HCT116 (cell line): ENCODE results near the gene NFATC1. TPM values are rescaled to one million over a fixed set of nuclear protein-coding genes. Genes with fewer than 3 reads are reported as not detected.
"Not testable (repeated sequence)": the region's sequence is repeated elsewhere in the genome, so short reads cannot be mapped to it uniquely, and the experiment has no call there.

Experiments used
- ATAC-seq: fragments of 200-7000 bp; cut with Tn5 transposase; 2 replicates; pipeline ENCODE4 v1.9.1; 2020; ENCODE audit warnings: mild to moderate bottlenecking, moderate library complexity
- BruUV-seq: library from RNA; stranded (reverse); fragments of 400-500 nt; replicated peaks from 2 replicates; lab custom pipeline; 2021; lab: Mats Ljungman, UMichigan
- CTCF ChIA-PET: fragments of 300-600 bp; sonication (Branson Sonifier 250); formaldehyde crosslinking; loops from one replicate; lab custom pipeline; 2021; ENCODE audit warnings: antibody characterized with exemption; lab: Charles Lee
- POLR2A ChIA-PET: fragments of 300-600, 350-600 bp; sonication (Branson Sonifier 250); formaldehyde crosslinking; loops from one replicate; lab custom pipeline; 2021; ENCODE audit warnings: antibody characterized with exemption; lab: Charles Lee
- RAD21 ChIA-PET, 2 experiments: fragments of 300-600 bp; sonication (Branson Sonifier 250); formaldehyde crosslinking; loops; one replicate each; lab custom pipeline; 2023; ENCODE audit warnings: low total read pairs in 2 of 2; ENCODE audit not compliant: uncharacterized antibody in 2 of 2, unreplicated experiment in 2 of 2, low non-redundant PET in 1 of 2; lab: Charles Lee
- DNase-seq: peaks from one replicate; pipeline ENCODE4 v3.0.0-alpha.2; 2010; ENCODE audit warnings: low read depth, low spot score
- H2AFZ ChIP-seq: fragments of 200-600 bp; shearing (Covaris generic), sonication (generic); 2 replicates; pipeline ENCODE4 v1.6.1; 2017; ENCODE audit warnings: low read depth, mixed run types, mixed read lengths, antibody characterized with exemption, low read length; ENCODE audit not compliant: poor library complexity, severe bottlenecking
- H3K27ac ChIP-seq: 2 replicates; pipeline ENCODE4 v1.5.1; 2012; ENCODE audit warnings: low read depth, low read length
- H3K27me3 ChIP-seq: fragments of 200-600 bp; sonication (generic); 2 replicates; pipeline ENCODE4 v1.6.1; 2016; ENCODE audit warnings: mixed run types, low read length, mixed read lengths; ENCODE audit not compliant: insufficient read depth
- H3K36me3 ChIP-seq, 2 experiments: fragments of 200-500 bp in 1 of 2; fragments of 200-600 bp in 1 of 2; sonication (Bioruptor generic) in 1 of 2; sonication (generic) in 1 of 2; 2 replicates each; pipeline versions ENCODE4 v1.5.1 to v1.6.1; 2014 to 2016; ENCODE audit warnings: low read length in 2 of 2, inconsistent platforms in 1 of 2, mixed read lengths in 1 of 2, mixed run types in 1 of 2; ENCODE audit not compliant: insufficient read depth in 2 of 2, control insufficient read depth in 1 of 2
- H3K4me1 ChIP-seq, 2 experiments: fragments of 200-600 bp in 1 of 2; sonication (generic) in 1 of 2; 2 replicates each; pipeline versions ENCODE4 v1.5.1 to v1.6.1; 2012 to 2017; ENCODE audit warnings: low read length in 2 of 2, inconsistent platforms in 1 of 2, mild to moderate bottlenecking in 1 of 2, mixed read lengths in 1 of 2, mixed run types in 1 of 2, moderate library complexity in 1 of 2; ENCODE audit not compliant: insufficient read depth in 2 of 2, control insufficient read depth in 1 of 2
- H3K4me2 ChIP-seq: fragments of 200-600 bp; sonication (generic); 2 replicates; pipeline ENCODE4 v1.6.1; 2017; ENCODE audit warnings: mixed run types, low read length, mixed read lengths
- H3K4me3 ChIP-seq, 2 experiments: fragments of 200-600 bp in 1 of 2; sonication (generic) in 1 of 2; replicated peaks in 1 of 2; 2 replicates each; pipeline ENCODE4 v1.5.1; 2011 to 2016; ENCODE audit warnings: low read length in 2 of 2, control low read depth in 1 of 2, low read depth in 1 of 2, mild to moderate bottlenecking in 1 of 2, mixed read lengths in 1 of 2, mixed run types in 1 of 2
- H3K79me2 ChIP-seq: fragments of 200-600 bp; sonication (generic); 2 replicates; pipeline ENCODE4 v1.6.1; 2017; ENCODE audit warnings: mild to moderate bottlenecking, mixed run types, low read length, moderate library complexity, mixed read lengths; ENCODE audit not compliant: insufficient read depth
- H3K9ac ChIP-seq: fragments of 200-600 bp; sonication (generic); 2 replicates; pipeline ENCODE4 v1.6.1; 2016; ENCODE audit warnings: low read length, mixed read lengths
- H3K9me2 ChIP-seq: fragments of 200-600 bp; sonication (generic), shearing (Covaris generic); 2 replicates; pipeline ENCODE4 v1.6.1; 2017; ENCODE audit warnings: mixed run types, mild to moderate bottlenecking, moderate library complexity; ENCODE audit not compliant: insufficient read depth
- H3K9me3 ChIP-seq, 2 experiments: fragments of 200-500 bp in 1 of 2; fragments of 200-600 bp in 1 of 2; sonication (Bioruptor generic) in 1 of 2; sonication (generic) in 1 of 2; 2 replicates each; pipeline ENCODE4 v1.6.1; 2014 to 2017; ENCODE audit warnings: low read length in 2 of 2, mixed read lengths in 2 of 2, inconsistent platforms in 1 of 2, low read depth in 1 of 2, mild to moderate bottlenecking in 1 of 2, mixed run types in 1 of 2, moderate library complexity in 1 of 2; ENCODE audit not compliant: control insufficient read depth in 1 of 2, insufficient read depth in 1 of 2
- H4K20me1 ChIP-seq: fragments of 200-600 bp; sonication (generic), shearing (Covaris generic); 2 replicates; pipeline ENCODE4 v1.6.1; 2017; ENCODE audit warnings: mixed run types, mild to moderate bottlenecking, moderate library complexity; ENCODE audit not compliant: insufficient read depth
- CEBPB ChIP-seq: IDR thresholded peaks from 2 replicates; pipeline ENCODE4 v1.6.1; 2012; ENCODE audit warnings: low read depth
- CTCF ChIP-seq, 3 experiments: fragments of 200-600 bp in 1 of 3; sonication (generic) in 1 of 3; IDR thresholded peaks in 2 of 3; conservative IDR thresholded peaks in 1 of 3; 2 replicates each; pipeline ENCODE4 v1.5.1; 2012 to 2017; ENCODE audit warnings: low read depth in 2 of 3, low read length in 2 of 3, antibody characterized with exemption in 1 of 3, borderline replicate concordance in 1 of 3, control low read depth in 1 of 3, mild to moderate bottlenecking in 1 of 3, mixed read lengths in 1 of 3, mixed run types in 1 of 3, moderate library complexity in 1 of 3; ENCODE audit not compliant: insufficient read depth in 1 of 3
- EGR1 ChIP-seq: IDR thresholded peaks from 2 replicates; pipeline ENCODE4 v1.6.1; 2012; ENCODE audit warnings: low read depth
- JUND ChIP-seq: IDR thresholded peaks from 2 replicates; pipeline ENCODE4 v1.6.1; 2012
- RAD21 ChIP-seq: IDR thresholded peaks from 2 replicates; pipeline ENCODE4 v1.6.1; 2012; ENCODE audit warnings: low read depth, mild to moderate bottlenecking
- REST ChIP-seq: IDR thresholded peaks from 2 replicates; pipeline ENCODE4 v1.6.1; 2012; ENCODE audit warnings: low read depth
- YY1 ChIP-seq: IDR thresholded peaks from 2 replicates; pipeline ENCODE4 v1.6.1; 2011; ENCODE audit warnings: low read length, low read depth, moderate library complexity, mild to moderate bottlenecking; ENCODE audit not compliant: insufficient replicate concordance; ENCODE audit errors: extremely low read depth
- intact Hi-C: fragments of 100-400 bp; cut with micrococcal nuclease; formaldehyde crosslinking; loops from 2 replicates; pipeline ENCODE4 v1.10.0; 2022
- total RNA-seq: library from RNA; stranded (reverse); gene quantifications from one replicate; pipeline ENCODE4 v1.2.1, GENCODE V29; 2021; ENCODE audit not compliant: unreplicated experiment
- TF ChIP-seq, protein P1 (sequence below): IDR thresholded peaks from 2 replicates; pipeline ENCODE4 v1.6.1; 2012
- TF ChIP-seq, protein P2 (sequence below): IDR thresholded peaks from 2 replicates; pipeline ENCODE4 v1.6.1; 2012

NFATC1 gene
- total RNA-seq, 1 experiment from 2014 or later = 20.8 TPM

DNA sequence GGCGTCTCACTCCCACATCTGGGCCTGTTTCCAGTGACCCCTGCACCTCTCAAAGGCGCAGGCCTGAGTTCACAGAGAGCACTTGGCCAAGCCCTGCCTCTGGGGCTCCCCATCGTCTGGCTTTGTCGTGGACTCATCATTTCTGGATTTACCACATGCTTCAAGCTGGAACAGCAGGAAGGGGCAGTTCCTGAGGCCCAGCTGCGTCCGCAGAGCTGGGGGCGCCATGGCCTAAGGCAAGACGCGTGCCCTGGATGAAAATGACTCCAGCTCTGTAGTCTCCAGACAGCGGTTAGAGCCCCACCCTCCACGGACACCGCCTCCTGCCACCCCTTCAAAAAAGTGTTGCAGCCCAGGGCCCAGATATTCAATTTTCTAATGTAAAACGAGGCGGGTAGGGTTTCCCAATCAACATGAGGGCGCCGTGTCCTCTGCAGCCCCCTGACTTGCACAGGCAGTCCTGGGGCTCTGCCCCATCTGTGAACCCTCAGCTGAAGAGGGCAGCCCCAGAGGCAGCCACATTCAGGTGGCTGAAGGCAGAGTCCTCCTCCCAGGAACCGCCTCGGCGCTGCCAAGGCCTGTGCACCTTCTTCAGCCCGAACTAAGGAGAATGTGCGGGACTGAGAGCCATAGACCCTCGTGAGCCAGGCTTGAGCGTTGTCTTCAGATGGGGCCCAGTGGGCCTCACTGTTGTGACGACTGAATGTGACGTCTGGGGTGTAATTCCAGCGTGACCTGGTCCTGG is 85.5 kb downstream of the NFATC1 start (continued):
- TF ChIP-seq CEBPB (no peak), JUND (no peak)
- TF ChIP-seq, all 23 proteins: peak for 0

DNA sequence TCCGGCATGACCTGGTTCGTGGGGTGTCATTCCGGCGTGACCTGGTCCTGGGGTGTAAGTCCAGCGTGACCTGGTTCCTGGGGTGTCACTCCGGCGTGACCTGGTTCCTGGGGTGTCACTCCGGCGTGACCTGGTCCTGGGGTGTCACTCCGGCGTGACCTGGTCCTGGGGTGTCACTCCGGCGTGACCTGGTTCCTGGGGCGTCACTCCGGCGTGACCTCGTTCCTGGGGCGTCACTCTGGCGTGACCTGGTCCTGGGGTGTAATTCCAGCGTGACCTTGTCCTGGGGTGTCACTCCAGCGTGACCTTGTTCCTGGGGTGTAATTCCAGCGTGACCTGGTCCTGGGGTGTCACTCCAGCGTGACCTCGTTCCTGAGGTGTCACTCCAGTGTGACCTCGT is 87.7 kb downstream of the NFATC1 start:
- H4K20me1 ChIP-seq, H3K9me2 ChIP-seq, RAD21 ChIA-PET, H3K27me3 ChIP-seq, intact Hi-C loops, H2AFZ ChIP-seq, ATAC-seq, DNase-seq, H3K36me3 ChIP-seq, H3K9me3 ChIP-seq, CTCF ChIA-PET, H3K9ac ChIP-seq, H3K4me2 ChIP-seq, BruUV-seq, POLR2A ChIA-PET, H3K79me2 ChIP-seq, H3K27ac ChIP-seq, H3K4me1 ChIP-seq, H3K4me3 ChIP-seq: not testable (repeated sequence)

GRCh38 chr18:79483971-79484491 is 88.3 kb downstream of the NFATC1 start:
- DNase-seq = no peak
- ChIA-PET CTCF (no interaction called here), POLR2A (no interaction called here), RAD21 (no interaction called here)
- no peaks in the 10 kb centered on the region for H3K36me3 ChIP-seq
- no peak overlapping the region for H3K9ac ChIP-seq
- H3K27ac ChIP-seq = no peak overlapping the region
- H3K4me1 ChIP-seq = no peaks in the 10 kb centered on the region
- H3K4me3 ChIP-seq = no peak overlapping the region
- no TSS peak for BruUV-seq
- no peaks in the 10 kb centered on the region for H4K20me1 ChIP-seq
- H3K9me3 ChIP-seq = no peaks in the 10 kb centered on the region
- no peak overlapping the region for H2AFZ ChIP-seq
- H3K79me2 ChIP-seq = no peaks in the 10 kb centered on the region
- H3K9me2 ChIP-seq = no peaks in the 10 kb centered on the region
- H3K4me2 ChIP-seq = no peak overlapping the region
- ATAC-seq = no peak
- intact Hi-C loops = no loop called here
- H3K27me3 ChIP-seq = no peaks in the 10 kb centered on the region
- no peak for TF ChIP-seq REST
- TF ChIP-seq CEBPB = no peak
- TF ChIP-seq, protein P1, sequence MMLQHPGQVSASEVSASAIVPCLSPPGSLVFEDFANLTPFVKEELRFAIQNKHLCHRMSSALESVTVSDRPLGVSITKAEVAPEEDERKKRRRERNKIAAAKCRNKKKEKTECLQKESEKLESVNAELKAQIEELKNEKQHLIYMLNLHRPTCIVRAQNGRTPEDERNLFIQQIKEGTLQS = no peak
- TF ChIP-seq YY1 = no peak
- no peak for TF ChIP-seq JUND
- no peak for TF ChIP-seq RAD21
- no peak for TF ChIP-seq EGR1
- no peak for TF ChIP-seq CTCF (IDR thresholded peaks at IDR 0.05 in 2 of 3, conservative IDR thresholded peaks at IDR 0.05 in 1 of 3; ENCODE audit: borderline replicate concordance in 1 of 3, insufficient read depth in 1 of 3, low read depth in 2 of 3, low read length in 2 of 3)
- TF ChIP-seq, protein P2, sequence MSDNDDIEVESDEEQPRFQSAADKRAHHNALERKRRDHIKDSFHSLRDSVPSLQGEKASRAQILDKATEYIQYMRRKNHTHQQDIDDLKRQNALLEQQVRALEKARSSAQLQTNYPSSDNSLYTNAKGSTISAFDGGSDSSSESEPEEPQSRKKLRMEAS = no peak
